ENCODE measurements around the gene EDC4. TPM values are rescaled to one million over a fixed set of nuclear protein-coding genes. Genes with fewer than 3 reads are reported as not detected.

Gene EDC4
- total and polyA plus RNA-seq, 9 of the 15 experiments (the other 6 are each of a cell fraction or from before 2014, with no cell fraction given): 1.1 to 131 (median 74.0) TPM

DNA sequence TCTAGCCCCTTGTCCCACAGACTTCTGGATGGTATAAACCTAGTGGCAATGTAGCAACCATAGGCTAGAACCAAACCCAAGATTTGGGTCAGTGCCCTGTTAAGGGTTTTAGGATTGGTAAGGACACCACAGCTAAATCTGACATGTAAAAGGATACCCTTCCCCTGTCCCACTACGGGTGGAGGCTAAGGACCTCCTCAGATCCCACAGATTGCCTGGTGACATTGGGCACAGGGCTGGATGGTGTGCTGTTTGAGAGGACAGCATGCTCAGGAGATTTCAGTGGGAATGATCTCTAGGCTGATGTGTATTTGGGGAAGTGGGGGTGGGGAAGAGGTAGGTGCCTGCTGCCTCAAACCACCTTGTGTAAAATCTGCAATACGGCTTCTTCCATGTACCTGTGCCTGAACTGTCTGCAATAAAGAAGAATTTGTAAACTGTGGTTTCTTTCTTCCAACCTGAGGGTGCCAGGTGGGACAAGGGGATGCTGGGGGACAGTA, 671 bp upstream of the EDC4 start:
- ChIA-PET POLR2A (interaction anchor here (0.5 to 2.1 kb wide), 7 partner anchors 10 to 29 kb away, joined by 3 to 10 read pairs (median 4); partner anchors contain the start of gene NRN1L), CTCF (ENCODE audit: low intra/inter-chr PET ratio) (no interaction called here)
- in situ Hi-C loops (cut with MboI): no loop called here
- H4K20me1 ChIP-seq (replicated peaks; ENCODE audit: control insufficient read depth, insufficient read depth, low read length): peaks cover 13% of the 10 kb centered on the region
- TF ChIP-seq POLR2A (conservative IDR thresholded peaks at IDR 0.05): 0 out of 2 replicates have a peak, but pooled peaks have one; percentile 9
- TF ChIP-seq RNF219 (CRISPR knock-in tag; IDR thresholded peaks at IDR 0.05): no peak
- TF ChIP-seq TCF7 (IDR thresholded peaks at IDR 0.05; ENCODE audit: borderline replicate concordance): no peak
- TF ChIP-seq FOS (IDR thresholded peaks at IDR 0.05; ENCODE audit: extremely low read depth, insufficient read length): no peak
- TF ChIP-seq ZNF263 (CRISPR knock-in tag; IDR thresholded peaks at IDR 0.05; ENCODE audit: borderline replicate concordance): no peak
- TF ChIP-seq SPI1 (IDR thresholded peaks at IDR 0.05; ENCODE audit: borderline replicate concordance, low read depth, low read length): peak; percentile 72; the same call in 1 of the 2 replicates
- H2AFZ ChIP-seq (ENCODE audit: low read depth, low read length): peak overlapping the region; percentile 82
- FAIRE-seq (peak; percentile 42), ATAC-seq (no peak), DNase-seq (ENCODE audit: extremely low read depth in 1 of 4, low spot score in 3 of 4) (no peak)
- H3K9ac ChIP-seq (ENCODE audit: insufficient read depth in 1 of 2, low read depth in 2 of 2, low read length in 2 of 2): peak overlapping the region; percentile 87 to 99; a peak in 3 of 4 replicates
- H3K4me3 ChIP-seq: peak overlapping the region; percentile 85
- peak overlapping the region; percentile 83 for H3K27ac ChIP-seq (ENCODE audit: extremely low read depth, low read depth, low read length)
- H3K79me2 ChIP-seq (ENCODE audit: control insufficient read depth, insufficient read depth, low read length): peaks cover 40% of the 10 kb centered on the region
- no peaks in the 10 kb centered on the region for H3K9me3 ChIP-seq (replicated peaks; ENCODE audit: control insufficient read depth, insufficient read depth, low read depth, low read length)
- H3K9me1 ChIP-seq (ENCODE audit: control insufficient read depth, insufficient read depth, low read length): no peaks in the 10 kb centered on the region
- peaks cover 21% of the 10 kb centered on the region in 2 experiments; a peak in 4 of 5 replicates for H3K4me1 ChIP-seq (replicated peaks in 1 of 2; ENCODE audit: control insufficient read depth in 2 of 2, insufficient read depth in 2 of 2, low read length in 2 of 2)
- H3K36me3 ChIP-seq (ENCODE audit: control insufficient read depth, insufficient read depth, low read length): peaks cover 79% of the 10 kb centered on the region; the same call in 2 of the 3 replicates
- no peaks in the 10 kb centered on the region for H3K27me3 ChIP-seq (ENCODE audit: control insufficient read depth in 2 of 2, insufficient read depth in 2 of 2, low read length in 2 of 2)
- intact Hi-C loops (cut with micrococcal nuclease): no loop called here
- no TSS peak for BruUV-seq (replicated peaks)
- 59% methylated on average over 2 of the region's 2 CpGs for WGBS (ENCODE audit: insufficient coverage, low coverage, missing lambda C conversion rate)
- H3K4me2 ChIP-seq (ENCODE audit: insufficient read depth, low read length): peak overlapping the region; percentile 89
